HG03097 (cell line): ENCODE measurements around the gene TLR2.
A peak's percentile ranks its signal among the peaks of the same experiment; 100 is the strongest.
"Not testable (repeated sequence)": the region's sequence is repeated elsewhere in the genome, so short reads cannot be mapped to it uniquely, and the experiment has no call there.

Experiments used
- ATAC-seq: cut with Tn5 transposase; IDR thresholded peaks from one replicate; pipeline ENCODE4 v1.9.1; 2021; ENCODE audit not compliant: unreplicated experiment, low FRiP score

TLR2 gene

GRCh38 chr4:153661215-153661822 is 22.8 kb upstream of the TLR2 start:
- no peak for ATAC-seq

DNA sequence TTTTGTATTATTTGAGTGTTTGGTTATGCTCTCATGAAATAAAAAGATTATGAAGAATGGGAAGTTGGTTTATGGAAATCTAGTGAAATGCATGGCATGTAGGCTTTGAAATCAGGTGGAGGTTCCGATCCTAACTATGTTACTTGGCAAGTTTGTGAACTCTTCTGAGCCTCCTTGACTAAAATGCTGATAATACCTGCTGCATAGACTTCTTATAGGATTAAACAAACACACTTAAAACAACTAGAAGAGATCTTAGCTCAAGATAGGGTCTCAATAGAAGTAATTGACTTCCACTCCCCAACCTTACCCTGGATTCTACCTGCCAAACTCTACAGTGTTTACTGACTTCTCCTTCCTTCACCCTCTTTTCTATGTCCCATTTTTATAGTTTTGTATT is 22.2 kb upstream of the TLR2 start:
- ATAC-seq, result no peak

GRCh38 chr4:153663667-153664066 is 20.4 kb upstream of the TLR2 start:
- ATAC-seq, result no peak

DNA sequence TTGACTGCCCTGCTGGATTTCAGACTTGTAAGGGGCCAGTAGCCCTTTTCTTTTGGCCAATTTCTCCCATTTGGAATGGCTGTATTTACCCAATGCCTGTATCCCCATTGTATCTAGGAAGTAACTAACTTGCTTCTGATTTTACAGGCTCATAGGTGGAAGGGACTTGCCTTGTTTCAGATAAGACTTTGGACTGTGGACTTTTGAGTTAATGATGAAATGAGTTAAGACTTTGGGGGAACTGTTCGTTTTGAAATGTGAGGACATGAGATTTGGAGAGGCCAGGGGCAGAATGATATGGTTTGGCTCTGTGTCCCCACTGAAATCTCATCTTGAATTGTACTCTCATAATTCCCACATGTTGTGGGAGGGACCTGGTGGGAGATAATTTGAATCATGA is 17.6 kb upstream of the TLR2 start:
- ATAC-seq, result not testable (repeated sequence)

- ATAC-seq, result no peak
Measured at GRCh38 chr4:153668647-153669046, 15.4 kb upstream of the TLR2 start.

DNA sequence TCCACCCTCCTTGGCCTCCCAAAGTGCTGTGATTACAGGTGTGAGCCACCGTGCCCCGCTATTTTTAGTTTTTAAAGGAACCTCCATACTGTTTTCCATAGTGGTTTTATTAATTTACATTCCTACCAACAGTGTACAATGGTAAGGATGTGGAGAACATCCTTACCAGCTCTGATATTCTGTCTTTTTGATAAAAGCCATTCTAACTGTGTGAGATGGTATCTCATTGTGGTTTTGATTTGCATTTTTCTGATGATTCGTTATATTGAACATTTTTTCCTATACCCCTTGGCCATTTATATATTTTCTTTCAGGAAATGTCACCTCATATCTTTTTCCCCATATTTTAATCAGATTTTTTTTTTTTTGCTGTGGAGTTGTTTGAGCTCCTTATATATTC is 14.2 kb upstream of the TLR2 start:
- no peak for ATAC-seq

GRCh38 chr4:153676486-153676885 is 7.6 kb upstream of the TLR2 start:
- ATAC-seq, result no peak

DNA sequence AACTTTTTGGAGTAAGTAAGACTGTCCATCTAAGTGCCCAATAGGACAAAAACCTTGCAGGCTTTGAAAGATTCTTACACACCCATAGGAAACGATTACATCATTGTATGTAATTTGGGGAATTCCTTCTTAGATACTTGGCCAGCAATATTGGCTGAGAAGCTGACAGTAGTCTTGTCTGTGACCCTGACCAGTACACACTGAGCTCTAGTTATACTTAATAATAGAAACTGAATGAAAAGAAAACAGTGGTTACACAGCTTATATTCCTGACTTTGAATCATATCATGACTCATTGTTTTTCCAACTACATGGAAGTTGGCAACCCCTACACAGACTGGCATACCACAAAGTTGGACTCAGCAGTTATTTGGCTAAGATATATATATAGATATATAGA is 7.1 kb upstream of the TLR2 start:
- no peak for ATAC-seq

DNA sequence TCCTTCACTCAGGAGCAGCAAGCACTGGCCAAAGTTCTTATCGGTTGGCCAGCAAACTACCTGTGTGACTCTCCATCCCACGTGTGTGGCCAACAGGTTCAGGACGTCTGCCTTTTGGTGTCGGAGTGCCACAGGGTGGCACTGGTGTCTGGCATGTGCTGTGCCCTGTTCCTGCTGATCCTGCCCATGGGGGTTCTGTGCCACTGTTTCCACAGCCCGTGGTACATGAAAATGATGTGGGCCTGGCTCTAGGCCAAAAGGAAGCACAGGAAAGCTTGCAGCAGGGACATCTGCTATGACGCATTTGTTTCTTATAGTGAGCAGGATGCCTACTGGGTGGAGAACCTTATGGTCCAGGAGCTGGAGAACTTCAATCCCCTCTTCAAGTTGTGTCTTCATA is 4.6 kb upstream of the TLR2 start:
- no peak for ATAC-seq

GRCh38 chr4:153683763-153684181 is 308 bp upstream of the TLR2 start:
- ATAC-seq, result no peak

DNA sequence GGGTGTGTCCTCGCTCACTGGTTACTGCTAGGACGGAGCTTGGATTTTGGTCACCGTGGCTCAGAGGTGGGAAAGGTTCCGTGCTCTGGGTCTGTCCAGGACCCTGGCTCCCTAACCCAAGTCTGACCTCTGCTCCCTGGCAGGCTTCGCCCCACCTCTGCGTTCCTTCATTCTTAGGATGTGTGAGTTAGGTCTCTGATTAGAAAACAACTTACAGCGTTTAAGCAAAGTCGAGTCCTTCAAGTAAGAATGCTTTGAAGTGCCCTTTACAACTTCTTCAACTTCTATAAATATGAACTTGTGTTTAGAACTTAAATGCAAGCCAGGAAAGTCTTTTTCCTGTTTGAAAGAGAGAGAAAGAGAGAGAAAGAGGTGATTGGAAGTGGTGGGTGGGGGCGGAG is 891 bp downstream of the TLR2 start:
- no peak for ATAC-seq

GRCh38 chr4:153704522-153704921 is 20.4 kb downstream of the TLR2 start:
- ATAC-seq, result no peak

- ATAC-seq, result peak; percentile 66
Measured at GRCh38 chr4:153705743-153706468, 21.8 kb downstream of the TLR2 start.

- no peak for ATAC-seq
Measured at GRCh38 chr4:153706519-153706918, 22.4 kb downstream of the TLR2 start.

DNA sequence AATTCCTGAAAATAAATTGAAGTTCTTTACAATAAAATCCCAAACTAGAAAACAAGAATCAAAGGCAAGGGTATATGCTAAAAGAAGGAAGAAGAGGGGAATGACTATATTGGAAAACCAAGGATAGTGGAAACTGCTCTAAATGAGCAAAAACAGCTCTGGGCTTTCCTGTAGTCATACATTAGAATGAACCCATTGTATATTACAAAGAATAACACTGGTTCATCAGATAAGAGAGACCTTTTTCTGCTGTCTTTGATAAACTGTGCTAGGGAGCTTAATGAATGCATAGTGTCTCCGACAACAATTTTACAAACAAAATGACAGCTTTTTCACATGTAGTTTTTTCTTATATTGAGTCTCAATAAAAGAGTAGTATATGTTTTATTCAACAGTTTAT is 26.6 kb downstream of the TLR2 start:
- ATAC-seq, result no peak

GRCh38 chr4:153713866-153714646 is 30.0 kb downstream of the TLR2 start:
- no peak for ATAC-seq

DNA sequence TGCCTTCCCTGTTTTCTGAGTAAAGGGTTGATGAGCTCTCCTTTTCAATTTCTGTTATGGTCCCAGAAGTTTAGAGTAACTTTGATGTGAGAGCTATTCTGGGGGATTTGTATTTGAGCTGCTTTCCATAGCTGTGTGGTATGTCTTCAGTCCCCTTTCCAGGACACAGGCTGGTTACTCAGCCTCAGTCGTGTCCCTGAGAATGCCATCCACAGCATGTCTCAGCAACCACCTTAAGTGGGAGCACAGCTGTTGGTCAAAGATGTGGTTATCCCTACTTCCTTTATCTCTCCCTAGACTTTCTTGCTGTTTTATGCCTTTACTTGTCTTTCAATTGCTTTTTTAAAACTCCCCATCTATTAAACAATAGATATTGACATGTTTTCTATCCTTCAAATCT is 38.0 kb downstream of the TLR2 start:
- no peak for ATAC-seq

- no peak for ATAC-seq
Measured at GRCh38 chr4:153724606-153725005, 40.5 kb downstream of the TLR2 start.

- ATAC-seq, result no peak
Measured at GRCh38 chr4:153725136-153725830, 41.2 kb downstream of the TLR2 start.

- no peak for ATAC-seq
Measured at GRCh38 chr4:153725831-153726154, 41.7 kb downstream of the TLR2 start.

GRCh38 chr4:153728151-153728550 is 44.1 kb downstream of the TLR2 start:
- ATAC-seq, result no peak
